Hepatocyte (in vitro differentiated cells): ENCODE data around the gene FREY1.

Source experiments
- EZH2phosphoT487 ChIP-seq: fragments of 200-600 bp; sonication (generic); IDR thresholded peaks from one replicate; pipeline ENCODE4 v1.6.1; 2018; ENCODE audit warnings: antibody characterized with exemption, mild to moderate bottlenecking, low read depth, moderate library complexity; ENCODE audit not compliant: unreplicated experiment, severe bottlenecking
- TF ChIP-seq, protein P1 (sequence below): fragments of 200-600 bp; sonication (generic); IDR thresholded peaks from 2 replicates; pipeline ENCODE4 v1.5.1; 2016; ENCODE audit warnings: antibody characterized with exemption, mild to moderate bottlenecking; ENCODE audit not compliant: poor library complexity

- TF ChIP-seq, protein P1, sequence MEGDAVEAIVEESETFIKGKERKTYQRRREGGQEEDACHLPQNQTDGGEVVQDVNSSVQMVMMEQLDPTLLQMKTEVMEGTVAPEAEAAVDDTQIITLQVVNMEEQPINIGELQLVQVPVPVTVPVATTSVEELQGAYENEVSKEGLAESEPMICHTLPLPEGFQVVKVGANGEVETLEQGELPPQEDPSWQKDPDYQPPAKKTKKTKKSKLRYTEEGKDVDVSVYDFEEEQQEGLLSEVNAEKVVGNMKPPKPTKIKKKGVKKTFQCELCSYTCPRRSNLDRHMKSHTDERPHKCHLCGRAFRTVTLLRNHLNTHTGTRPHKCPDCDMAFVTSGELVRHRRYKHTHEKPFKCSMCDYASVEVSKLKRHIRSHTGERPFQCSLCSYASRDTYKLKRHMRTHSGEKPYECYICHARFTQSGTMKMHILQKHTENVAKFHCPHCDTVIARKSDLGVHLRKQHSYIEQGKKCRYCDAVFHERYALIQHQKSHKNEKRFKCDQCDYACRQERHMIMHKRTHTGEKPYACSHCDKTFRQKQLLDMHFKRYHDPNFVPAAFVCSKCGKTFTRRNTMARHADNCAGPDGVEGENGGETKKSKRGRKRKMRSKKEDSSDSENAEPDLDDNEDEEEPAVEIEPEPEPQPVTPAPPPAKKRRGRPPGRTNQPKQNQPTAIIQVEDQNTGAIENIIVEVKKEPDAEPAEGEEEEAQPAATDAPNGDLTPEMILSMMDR, result no peak
- TF ChIP-seq EZH2phosphoT487, result no peak
Observed at GRCh38 chr11:45889555-45889954, 17.5 kb downstream of the FREY1 start.
